ENCODE data around the gene RBPJ. TPM values are rescaled to one million over a fixed set of nuclear protein-coding genes. Genes with fewer than 3 reads are reported as not detected.

The RBPJ gene
- total RNA-seq, 2 donors from 2014 or later, result 71.1 to 78.0 TPM

DNA sequence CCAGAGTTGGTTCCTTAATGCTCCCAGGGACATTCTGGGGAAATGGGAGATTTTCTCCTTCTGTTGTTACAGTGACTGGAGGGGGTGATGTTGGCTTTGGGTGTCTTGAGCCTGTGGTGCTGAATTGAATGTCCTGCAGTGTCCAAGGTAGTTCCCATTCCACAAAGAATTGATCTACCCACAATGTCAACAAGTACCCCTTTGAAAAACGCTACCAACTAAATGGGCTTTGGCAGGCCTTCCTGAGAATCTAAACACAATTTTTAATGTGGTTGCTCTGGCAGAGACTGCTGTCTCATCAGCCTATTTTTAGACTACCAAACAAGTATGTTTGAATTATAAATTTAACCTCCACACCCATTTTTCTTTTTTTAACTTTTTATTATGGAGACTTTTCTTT, 100.1 kb downstream of the RBPJ start:
- no peak overlapping the region for H3K4me3 Mint-ChIP-seq
- H3K27ac Mint-ChIP-seq, result peak overlapping the region; percentile 26
- no peaks in the 10 kb centered on the region for H3K27me3 Mint-ChIP-seq (ENCODE audit: insufficient read depth)
- H3K4me1 Mint-ChIP-seq, result peaks cover 28% of the 10 kb centered on the region
- H3K4me3 ChIP-seq (ENCODE audit: low read length), result no peak overlapping the region
- no peak overlapping the region for H3K27ac ChIP-seq (ENCODE audit: low read depth, low read length)
- 87 to 100% methylated on average over 1 of the region's 1 CpG for WGBS, 2 experiments (ENCODE audit: insufficient coverage in 1 of 2, insufficient read length in 1 of 2)
- no peak for DNase-seq
- no peaks in the 10 kb centered on the region for H3K9me3 Mint-ChIP-seq
- no peaks in the 10 kb centered on the region for H3K9me3 ChIP-seq (ENCODE audit: control insufficient read depth, low read length)
- no peaks in the 10 kb centered on the region for H3K27me3 ChIP-seq (ENCODE audit: control insufficient read depth, insufficient read depth, low read length, poor library complexity, severe bottlenecking)
- no peaks in the 10 kb centered on the region for H3K4me1 ChIP-seq (ENCODE audit: control insufficient read depth, insufficient read depth, low read length)
- H3K36me3 ChIP-seq (ENCODE audit: control insufficient read depth, insufficient read depth, low read length), result peaks cover 69% of the 10 kb centered on the region
- TF ChIP-seq, protein P1, sequence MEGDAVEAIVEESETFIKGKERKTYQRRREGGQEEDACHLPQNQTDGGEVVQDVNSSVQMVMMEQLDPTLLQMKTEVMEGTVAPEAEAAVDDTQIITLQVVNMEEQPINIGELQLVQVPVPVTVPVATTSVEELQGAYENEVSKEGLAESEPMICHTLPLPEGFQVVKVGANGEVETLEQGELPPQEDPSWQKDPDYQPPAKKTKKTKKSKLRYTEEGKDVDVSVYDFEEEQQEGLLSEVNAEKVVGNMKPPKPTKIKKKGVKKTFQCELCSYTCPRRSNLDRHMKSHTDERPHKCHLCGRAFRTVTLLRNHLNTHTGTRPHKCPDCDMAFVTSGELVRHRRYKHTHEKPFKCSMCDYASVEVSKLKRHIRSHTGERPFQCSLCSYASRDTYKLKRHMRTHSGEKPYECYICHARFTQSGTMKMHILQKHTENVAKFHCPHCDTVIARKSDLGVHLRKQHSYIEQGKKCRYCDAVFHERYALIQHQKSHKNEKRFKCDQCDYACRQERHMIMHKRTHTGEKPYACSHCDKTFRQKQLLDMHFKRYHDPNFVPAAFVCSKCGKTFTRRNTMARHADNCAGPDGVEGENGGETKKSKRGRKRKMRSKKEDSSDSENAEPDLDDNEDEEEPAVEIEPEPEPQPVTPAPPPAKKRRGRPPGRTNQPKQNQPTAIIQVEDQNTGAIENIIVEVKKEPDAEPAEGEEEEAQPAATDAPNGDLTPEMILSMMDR (conservative IDR thresholded peaks at IDR 0.05), result no peak
- H3K9ac ChIP-seq (ENCODE audit: extremely low read depth, low read length, poor library complexity, severe bottlenecking), result no peak overlapping the region
- peaks cover 54% of the 10 kb centered on the region for H3K36me3 Mint-ChIP-seq (ENCODE audit: low read depth)

DNA sequence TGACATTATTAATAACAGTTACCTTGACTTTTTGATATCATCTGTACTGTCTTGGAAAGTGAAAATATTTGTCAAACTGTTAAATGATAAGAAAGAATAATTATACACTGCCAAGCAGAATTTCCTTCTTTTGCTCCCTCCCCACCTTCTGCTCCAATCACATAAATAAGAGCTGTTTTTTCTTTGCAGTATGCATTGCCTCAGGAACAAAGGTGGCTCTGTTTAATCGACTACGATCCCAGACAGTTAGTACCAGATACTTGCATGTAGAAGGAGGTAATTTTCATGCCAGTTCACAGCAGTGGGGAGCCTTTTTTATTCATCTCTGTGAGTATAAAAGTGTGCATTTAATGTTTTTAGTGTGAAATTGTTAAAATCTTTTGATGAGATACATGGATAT, 103.3 kb downstream of the RBPJ start:
- Mint-ChIP-seq H3K27me3 (ENCODE audit: insufficient read depth) (no peaks in the 10 kb centered on the region), H3K9me3 (no peaks in the 10 kb centered on the region), H3K4me3 (no peak overlapping the region), H3K36me3 (ENCODE audit: low read depth) (peaks cover 61% of the 10 kb centered on the region), H3K27ac (no peak overlapping the region), H3K4me1 (peaks cover 28% of the 10 kb centered on the region)
- Histone ChIP-seq H3K9ac (ENCODE audit: extremely low read depth, low read length, poor library complexity, severe bottlenecking) (no peak overlapping the region), H3K9me3 (ENCODE audit: control insufficient read depth, low read length) (no peaks in the 10 kb centered on the region), H3K27ac (ENCODE audit: low read depth, low read length) (no peak overlapping the region), H3K36me3 (ENCODE audit: control insufficient read depth, insufficient read depth, low read length) (peaks cover 62% of the 10 kb centered on the region), H3K4me3 (ENCODE audit: low read length) (no peak overlapping the region), H3K27me3 (ENCODE audit: control insufficient read depth, insufficient read depth, low read length, poor library complexity, severe bottlenecking) (no peaks in the 10 kb centered on the region), H3K4me1 (ENCODE audit: control insufficient read depth, insufficient read depth, low read length) (no peaks in the 10 kb centered on the region)
- DNase-seq, result no peak
- WGBS, 2 experiments (ENCODE audit: insufficient coverage in 1 of 2, insufficient read length in 1 of 2), result 92 to 100% methylated on average over 1 to 2 of the region's 2 CpGs
- TF ChIP-seq, protein P1 (conservative IDR thresholded peaks at IDR 0.05), result no peak

DNA sequence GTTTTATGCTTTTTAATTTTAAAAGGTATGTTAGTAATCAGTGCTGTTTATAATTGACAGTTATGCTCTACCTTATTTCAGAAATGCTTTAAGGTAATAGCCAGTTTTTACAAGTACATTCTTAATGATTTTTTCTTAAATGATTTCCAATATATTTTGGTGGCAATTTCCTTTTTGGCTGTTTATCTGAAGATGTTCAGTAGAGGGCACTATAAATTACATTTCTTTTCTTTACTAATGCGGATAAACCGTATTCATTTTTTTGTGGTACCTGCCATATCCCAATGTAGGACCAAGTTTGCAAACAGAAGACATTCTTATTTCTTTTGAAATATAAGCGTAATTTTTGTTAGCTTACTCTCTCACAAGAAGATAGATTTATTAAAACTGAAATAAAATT, 104.0 kb downstream of the RBPJ start:
- Histone ChIP-seq H3K27me3 (ENCODE audit: control insufficient read depth, insufficient read depth, low read length, poor library complexity, severe bottlenecking) (no peaks in the 10 kb centered on the region), H3K36me3 (ENCODE audit: control insufficient read depth, insufficient read depth, low read length) (peaks cover 69% of the 10 kb centered on the region), H3K4me3 (ENCODE audit: low read length) (no peak overlapping the region), H3K9me3 (ENCODE audit: control insufficient read depth, low read length) (no peaks in the 10 kb centered on the region), H3K27ac (ENCODE audit: low read depth, low read length) (no peak overlapping the region), H3K4me1 (ENCODE audit: control insufficient read depth, insufficient read depth, low read length) (no peaks in the 10 kb centered on the region), H3K9ac (ENCODE audit: extremely low read depth, low read length, poor library complexity, severe bottlenecking) (no peak overlapping the region)
- TF ChIP-seq, protein P1 (conservative IDR thresholded peaks at IDR 0.05), result peak; percentile 52
- H3K9me3 Mint-ChIP-seq, result no peaks in the 10 kb centered on the region
- no peak for DNase-seq
- H3K4me1 Mint-ChIP-seq, result peaks cover 28% of the 10 kb centered on the region
- no peaks in the 10 kb centered on the region for H3K27me3 Mint-ChIP-seq (ENCODE audit: insufficient read depth)
- H3K4me3 Mint-ChIP-seq, result no peak overlapping the region
- 100% methylated on average over 1 to 3 of the region's 3 CpGs for WGBS, 2 experiments (ENCODE audit: insufficient coverage in 1 of 2, insufficient read length in 1 of 2)
- H3K36me3 Mint-ChIP-seq (ENCODE audit: low read depth), result peaks cover 64% of the 10 kb centered on the region
- no peak overlapping the region for H3K27ac Mint-ChIP-seq

Data from endodermal cell (in vitro differentiated cells).